Measurements from ENCODE around the gene SYAP1. TPM values are rescaled to one million over a fixed set of nuclear protein-coding genes. Genes with fewer than 3 reads are reported as not detected.
"Not testable (repeated sequence)": the region's sequence is repeated elsewhere in the genome, so short reads cannot be mapped to it uniquely, and the experiment has no call there.

The SYAP1 gene
- total RNA-seq, 4 donors from 2014 or later: 25.4 to 39.1 (median 30.4) TPM

GRCh38 chrX:16771483-16772398 is 52.3 kb downstream of the SYAP1 start:
- Histone ChIP-seq H3K27ac (no peak overlapping the region), H3K27me3 (no peaks in the 10 kb centered on the region), H3K4me1 (no peaks in the 10 kb centered on the region), H3K4me3 (no peak overlapping the region), H3K9me3 (no peaks in the 10 kb centered on the region), H3K36me3 (no peaks in the 10 kb centered on the region)
- WGBS, 2 donors (ENCODE audit: low coverage in 1 of 2): 48 to 71% methylated on average over 13 to 14 of the region's 16 CpGs
- TF ChIP-seq CTCF (IDR thresholded peaks at IDR 0.05) (no peak), EP300 (IDR thresholded peaks at IDR 0.05) (no peak), POLR2A (IDR thresholded peaks at IDR 0.05) (no peak), POLR2AphosphoS5 (IDR thresholded peaks at IDR 0.05) (no peak)
- no peak for ATAC-seq

GRCh38 chrX:16772460-16772859 is 53.0 kb downstream of the SYAP1 start:
- no peaks in the 10 kb centered on the region for H3K27me3 ChIP-seq
- no peak overlapping the region for H3K4me3 ChIP-seq
- H3K27ac ChIP-seq: no peak overlapping the region
- no peaks in the 10 kb centered on the region for H3K36me3 ChIP-seq
- H3K4me1 ChIP-seq: no peaks in the 10 kb centered on the region
- no peak for ATAC-seq
- 97% methylated on average over 5 of the region's 6 CpGs; no CpG with 5 or more reads in 1 of the 2 donors for WGBS, 2 donors (ENCODE audit: low coverage in 1 of 2)
- TF ChIP-seq POLR2A (IDR thresholded peaks at IDR 0.05) (no peak), CTCF (IDR thresholded peaks at IDR 0.05) (no peak), EP300 (IDR thresholded peaks at IDR 0.05) (no peak), POLR2AphosphoS5 (IDR thresholded peaks at IDR 0.05) (no peak)
- no peaks in the 10 kb centered on the region for H3K9me3 ChIP-seq

- no peak for ATAC-seq
- TF ChIP-seq POLR2A (IDR thresholded peaks at IDR 0.05): no peak
- no peak for TF ChIP-seq EP300 (IDR thresholded peaks at IDR 0.05)
- TF ChIP-seq POLR2AphosphoS5 (IDR thresholded peaks at IDR 0.05): no peak
- TF ChIP-seq CTCF (IDR thresholded peaks at IDR 0.05): no peak
- Histone ChIP-seq H3K27ac (no peak overlapping the region), H3K9me3 (no peaks in the 10 kb centered on the region), H3K4me1 (no peaks in the 10 kb centered on the region), H3K27me3 (no peaks in the 10 kb centered on the region), H3K4me3 (no peak overlapping the region), H3K36me3 (no peaks in the 10 kb centered on the region)
- 83 to 94% methylated on average over 2 of the region's 2 CpGs for WGBS, 2 donors (ENCODE audit: low coverage in 1 of 2)
Observed at GRCh38 chrX:16774746-16775145, 55.3 kb downstream of the SYAP1 start.

GRCh38 chrX:16778545-16778944 is 59.1 kb downstream of the SYAP1 start:
- no peak overlapping the region for H3K27ac ChIP-seq
- H3K4me3 ChIP-seq: no peak overlapping the region
- no peak for ATAC-seq
- H3K36me3 ChIP-seq: no peaks in the 10 kb centered on the region
- H3K4me1 ChIP-seq: no peaks in the 10 kb centered on the region
- TF ChIP-seq POLR2A (IDR thresholded peaks at IDR 0.05) (no peak), POLR2AphosphoS5 (IDR thresholded peaks at IDR 0.05) (no peak), CTCF (IDR thresholded peaks at IDR 0.05) (no peak), EP300 (IDR thresholded peaks at IDR 0.05) (no peak)
- no peaks in the 10 kb centered on the region for H3K27me3 ChIP-seq
- H3K9me3 ChIP-seq: no peaks in the 10 kb centered on the region

- H3K27ac ChIP-seq: no peak overlapping the region
- TF ChIP-seq EP300 (IDR thresholded peaks at IDR 0.05) (no peak), CTCF (IDR thresholded peaks at IDR 0.05) (no peak), POLR2A (IDR thresholded peaks at IDR 0.05) (no peak), POLR2AphosphoS5 (IDR thresholded peaks at IDR 0.05) (no peak)
Observed at GRCh38 chrX:16778993-16779392, 59.6 kb downstream of the SYAP1 start.

GRCh38 chrX:16779815-16780214 is 60.4 kb downstream of the SYAP1 start:
- ATAC-seq, H3K36me3 ChIP-seq, H3K27me3 ChIP-seq, H3K4me3 ChIP-seq, H3K27ac ChIP-seq, H3K9me3 ChIP-seq, H3K4me1 ChIP-seq: not testable (repeated sequence)
- WGBS, 2 donors (ENCODE audit: low coverage in 1 of 2): 100% methylated on average over 1 of the region's 2 CpGs; no CpG with 5 or more reads in 1 of the 2 donors

More at GRCh38 chrX:16778993-16779392, 59.6 kb downstream of the SYAP1 start:
- no peak for ATAC-seq
- no peaks in the 10 kb centered on the region for H3K36me3 ChIP-seq
- H3K4me1 ChIP-seq: no peaks in the 10 kb centered on the region
- H3K9me3 ChIP-seq: no peaks in the 10 kb centered on the region
- H3K4me3 ChIP-seq: no peak overlapping the region
- H3K27me3 ChIP-seq: no peaks in the 10 kb centered on the region

Data from gastroesophageal sphincter (tissue), 4 donors.